K562 (cell line): Measurements from ENCODE around the gene ADCY9. TPM values are rescaled to one million over a fixed set of nuclear protein-coding genes. Genes with fewer than 3 reads are reported as not detected.

Experiments
- ATAC-seq: fragments of 200-7000 bp; cut with Tn5 transposase; 3 replicates; pipeline ENCODE4 v1.9.1; 2020; ENCODE audit warnings: moderate library complexity
- BruUV-seq: library from RNA; stranded (reverse); fragments of 400-500 nt; replicated peaks from 2 replicates; lab custom pipeline; 2021; lab: Mats Ljungman, UMichigan
- CTCF ChIA-PET: fragments of 300-600 bp; formaldehyde crosslinking; extraction: SDS; loops from one replicate; lab custom pipeline; 2021; ENCODE audit warnings: low intra/inter-chr PET ratio; lab: Yijun Ruan, JAX
- POLR2A ChIA-PET: fragments of 300-600, 350-650 bp; sonication (Branson Sonifier 250); formaldehyde crosslinking; extraction: SDS; loops from one replicate; lab custom pipeline; 2021; ENCODE audit warnings: antibody characterized with exemption, inconsistent platforms; lab: Yijun Ruan, JAX
- DNase-seq, 4 experiments: peaks; one replicate each; pipeline versions ENCODE4 v3.0.0 to v3.0.0-alpha.2; 2011 to 2018; ENCODE audit warnings: low spot score in 3 of 4, mixed read lengths in 3 of 4; ENCODE audit errors: extremely low read depth in 1 of 4
- FAIRE-seq: peaks from 2 replicates; lab custom pipeline; 2011; peaks lifted over from hg19 to GRCh38; lab: Jason Lieb, UNC
- H2AFZ ChIP-seq: 2 replicates; pipeline ENCODE4 v1.6.0; 2011; ENCODE audit warnings: low read depth, low read length, control low read depth, inconsistent platforms
- H3K27ac ChIP-seq: fragments of 200-600 bp; 3 replicates; pipeline ENCODE4 v1.8.0; 2011; ENCODE audit warnings: low read depth, mild to moderate bottlenecking, control low read depth, inconsistent platforms, low read length, moderate library complexity, mixed read lengths; ENCODE audit errors: extremely low read depth
- H3K27me3 ChIP-seq, 2 experiments: fragments of 300-600 bp in 1 of 2; 2 replicates in 1 of 2; 3 replicates in 1 of 2; pipeline versions ENCODE4 v1.6.0 to v1.8.0; 2011; ENCODE audit warnings: inconsistent platforms in 2 of 2, low read length in 2 of 2, mild to moderate bottlenecking in 1 of 2, mixed read lengths in 1 of 2, moderate library complexity in 1 of 2; ENCODE audit not compliant: control insufficient read depth in 2 of 2, insufficient read depth in 2 of 2
- H3K36me3 ChIP-seq: fragments of 300-600 bp; 3 replicates; pipeline ENCODE4 v1.8.0; 2011; ENCODE audit warnings: mild to moderate bottlenecking, low read length, inconsistent platforms; ENCODE audit not compliant: control insufficient read depth, insufficient read depth
- H3K4me1 ChIP-seq, 2 experiments: fragments of 200-600 bp in 1 of 2; replicated peaks in 1 of 2; 2 replicates in 1 of 2; 3 replicates in 1 of 2; pipeline versions ENCODE4 v1.5.1 to v1.8.0; 2011; ENCODE audit warnings: inconsistent platforms in 2 of 2, low read length in 2 of 2, mild to moderate bottlenecking in 1 of 2, mixed read lengths in 1 of 2, moderate library complexity in 1 of 2; ENCODE audit not compliant: control insufficient read depth in 2 of 2, insufficient read depth in 2 of 2
- H3K4me2 ChIP-seq: 2 replicates; pipeline ENCODE4 v1.6.1; 2011; ENCODE audit warnings: low read length, control low read depth, inconsistent platforms, mixed read lengths; ENCODE audit not compliant: insufficient read depth
- H3K4me3 ChIP-seq: fragments of 200-600 bp; sonication (generic), shearing (Covaris generic); 2 replicates; pipeline ENCODE4 v1.5.1; 2016; ENCODE audit warnings: control low read depth, inconsistent platforms
- H3K79me2 ChIP-seq: fragments of 200-600 bp; 3 replicates; pipeline ENCODE4 v1.8.0; 2011; ENCODE audit warnings: low read length, inconsistent platforms; ENCODE audit not compliant: control insufficient read depth, insufficient read depth
- H3K9ac ChIP-seq, 2 experiments: 2 replicates each; pipeline versions ENCODE4 v1.6.0 to v1.6.1; 2011; ENCODE audit warnings: low read depth in 2 of 2, low read length in 2 of 2, control low read depth in 1 of 2, inconsistent platforms in 1 of 2, mild to moderate bottlenecking in 1 of 2, mixed read lengths in 1 of 2; ENCODE audit not compliant: insufficient read depth in 1 of 2
- H3K9me1 ChIP-seq: one replicate; pipeline ENCODE4 v1.6.0; 2011; ENCODE audit warnings: inconsistent platforms, mild to moderate bottlenecking, low read length, moderate library complexity; ENCODE audit not compliant: control insufficient read depth, insufficient read depth
- H3K9me3 ChIP-seq: replicated peaks from 2 replicates; pipeline ENCODE4 v1.5.1; 2011; ENCODE audit warnings: low read depth, low read length, inconsistent platforms; ENCODE audit not compliant: control insufficient read depth, insufficient read depth
- H4K20me1 ChIP-seq: replicated peaks from 2 replicates; pipeline ENCODE4 v1.6.1; 2011; ENCODE audit warnings: low read length, inconsistent platforms, mixed read lengths; ENCODE audit not compliant: control insufficient read depth, insufficient read depth
- CBFA2T3 ChIP-seq: fragments of 450-650 bp; IDR thresholded peaks from 2 replicates; pipeline ENCODE4 v1.6.1; 2017
- CEBPG ChIP-seq, 3 experiments: fragments of 200-800 bp in 1 of 3; sonication (Bioruptor generic) in 1 of 3; sonication (generic) in 1 of 3; formaldehyde crosslinking in 1 of 3; IDR thresholded peaks in 2 of 3; conservative IDR thresholded peaks in 1 of 3; 2 replicates each; pipeline versions ENCODE4 v1.6.1 to v1.8.0; 2016 to 2022; ENCODE audit warnings: missing compliant biosample characterization in 2 of 3, missing genetic modification characterization in 2 of 3, mild to moderate bottlenecking in 1 of 3, missing genetic modification reagents in 1 of 3
- GMEB1 ChIP-seq: fragments of 250-450 bp; sonication (Bioruptor Pico); IDR thresholded peaks from 2 replicates; pipeline ENCODE4 v1.4.0; 2020; ENCODE audit warnings: mild to moderate bottlenecking
- NR0B1 ChIP-seq: fragments of 450-650 bp; IDR thresholded peaks from one replicate; pipeline ENCODE4 v1.6.1; 2018; ENCODE audit warnings: mild to moderate bottlenecking, moderate library complexity; ENCODE audit not compliant: partially characterized antibody
- RBFOX2 ChIP-seq: fragments of 200-400 bp; formaldehyde crosslinking; IDR thresholded peaks from 2 replicates; pipeline ENCODE4 v1.6.1; 2017; ENCODE audit warnings: low read depth, mild to moderate bottlenecking, low read length, moderate library complexity
- SUPT5H ChIP-seq: fragments of 450-650 bp; IDR thresholded peaks from 2 replicates; pipeline ENCODE4 v1.6.1; 2016
- TAF9B ChIP-seq: fragments of 450-650 bp; IDR thresholded peaks from 2 replicates; pipeline ENCODE4 v1.6.1; 2018; ENCODE audit warnings: mild to moderate bottlenecking; ENCODE audit not compliant: partially characterized antibody
- ZNF232 ChIP-seq: sonication (generic); formaldehyde crosslinking; IDR thresholded peaks from 2 replicates; pipeline ENCODE4 v1.8.0; 2022; ENCODE audit warnings: mild to moderate bottlenecking, missing genetic modification reagents
- WGBS: fragments of 100-300 bp; shearing (Covaris generic); methylation state at CpG from one replicate; pipeline ENCODE4 v1.1.6; 2016; ENCODE audit warnings: low coverage, mixed read lengths; ENCODE audit not compliant: insufficient coverage; ENCODE audit errors: missing lambda C conversion rate; 5-methylcytosine and 5-hydroxymethylcytosine counted together
- in situ Hi-C: fragments of 300-500 bp; cut with MboI; formaldehyde crosslinking; loops from 4 replicates; pipeline ENCODE4 v1.15.0; 2018; ENCODE audit warnings: inconsistent platforms, mixed read lengths
- intact Hi-C: fragments of 100-400 bp; cut with micrococcal nuclease; formaldehyde crosslinking; loops from 2 replicates; pipeline ENCODE4 v1.14.2; 2022
- polyA plus RNA-seq, 8 experiments: library from polyadenylated mRNA; depleted of rRNA in 4 of 8; stranded (reverse) in 5 of 8; unstranded in 3 of 8; fragments of >200 nt; fragmentation: Nextera tagmentation in 2 of 8; fragmentation: Illumina TruSeq in 1 of 8; extraction: Ambion mirVana in 2 of 8; extraction: Trizol in 1 of 8; gene quantifications; 2 replicates each; pipeline versions ENCODE4 v1.2.1 to v1.2.3, GENCODE V29; 2011 to 2014; ENCODE audit warnings: inconsistent platforms in 1 of 8, missing spikeins in 1 of 8
- total RNA-seq, 7 experiments: library from RNA; depleted of rRNA in 6 of 7; stranded (reverse); fragments of >200 nt in 6 of 7; fragmentation: Illumina TruSeq in 2 of 7; extraction: Trizol in 2 of 7; gene quantifications; 2 replicates each; pipeline versions ENCODE4 v1.2.1 to v1.2.3, GENCODE V29; 2011 to 2021; ENCODE audit warnings: low replicate concordance in 1 of 7

ADCY9 gene
- total and polyA plus RNA-seq, 9 of the 15 experiments (the other 6 are each of a cell fraction or from before 2014, with no cell fraction given), result 0.03 to 0.29 (median 0.17) TPM

- no peak for FAIRE-seq
These were observed 30.1 kb downstream of the ADCY9 start for GRCh38 chr16:4086153-4086552.

More at GRCh38 chr16:4086153-4086552, 30.1 kb downstream of the ADCY9 start:
- no peak overlapping the region for H2AFZ ChIP-seq
- intact Hi-C loops, result no loop called here
- peaks cover 30 to 64% of the 10 kb centered on the region in 2 experiments for H3K27me3 ChIP-seq
- H3K79me2 ChIP-seq, result no peaks in the 10 kb centered on the region
- no peak for DNase-seq
- H3K4me3 ChIP-seq, result no peak overlapping the region
- H3K27ac ChIP-seq, result no peak overlapping the region
- in situ Hi-C loops, result no loop called here
- no peak overlapping the region for H3K9ac ChIP-seq
- no peaks in the 10 kb centered on the region for H4K20me1 ChIP-seq
- BruUV-seq, result no TSS peak
- H3K36me3 ChIP-seq, result no peaks in the 10 kb centered on the region
- no peak for ATAC-seq
- no peaks in the 10 kb centered on the region for H3K9me1 ChIP-seq
- CTCF ChIA-PET, result no interaction called here
- H3K4me2 ChIP-seq, result no peak overlapping the region
- WGBS, result 9% methylated on average over 14 of the region's 15 CpGs
- TF ChIP-seq RBFOX2 (no peak), TAF9B (no peak), CEBPG (CRISPR knock-in tag; IDR thresholded peaks at IDR 0.05) (no peak), CEBPG (tag; conservative IDR thresholded peaks at IDR 0.05 in 1 of 2, IDR thresholded peaks at IDR 0.05 in 1 of 2) (no peak), GMEB1 (CRISPR knock-in tag) (no peak), NR0B1 (no peak), ZNF232 (CRISPR knock-in tag) (no peak), CBFA2T3 (no peak), SUPT5H (no peak)
- TF ChIP-seq, all 486 proteins: peak for 0
- Histone ChIP-seq H3K4me1 (no peaks in the 10 kb centered on the region), H3K9me3 (no peaks in the 10 kb centered on the region)
- POLR2A ChIA-PET, result interaction anchor here (1.1 kb wide), 2 partner anchors 11 to 27 kb away, joined by 3 to 4 read pairs; no protein-coding TSS in a partner anchor
